SK-N-SH (cell line): ENCODE measurements around the gene GALM. TPM values are rescaled to one million over a fixed set of nuclear protein-coding genes. Genes with fewer than 3 reads are reported as not detected.

Source experiments
- CTCF ChIA-PET: fragments of 300-600, 350-600 bp; formaldehyde crosslinking; extraction: SDS; loops from one replicate; lab custom pipeline; 2021; lab: Yijun Ruan, JAX
- POLR2A ChIA-PET: fragments of 350-600 bp; sonication (Branson Sonifier 250); formaldehyde crosslinking; extraction: SDS; loops from one replicate; lab custom pipeline; 2020; ENCODE audit warnings: antibody characterized with exemption, inconsistent platforms; lab: Yijun Ruan, JAX
- DNase-seq: peaks from one replicate; pipeline ENCODE4 v3.0.0; 2012
- H2AFZ ChIP-seq: fragments of 200-600 bp; sonication (generic); 2 replicates; pipeline ENCODE4 v1.8.1; 2016; ENCODE audit warnings: antibody characterized with exemption, mild to moderate bottlenecking, low read depth
- H3F3A ChIP-seq: fragments of 200-600 bp; sonication (generic); replicated peaks from 2 replicates; pipeline ENCODE3; 2016; ENCODE audit warnings: antibody characterized with exemption, mild to moderate bottlenecking; ENCODE audit not compliant: insufficient read depth
- H3K27ac ChIP-seq, 2 experiments: fragments of 200-500 bp in 1 of 2; fragments of 200-600 bp in 1 of 2; sonication (Bioruptor generic) in 1 of 2; sonication (generic), shearing (Covaris generic) in 1 of 2; 2 replicates each; pipeline versions ENCODE4 v1.5.1 to v1.6.1; 2014 to 2016; ENCODE audit warnings: low read depth in 2 of 2, inconsistent platforms in 1 of 2, low read length in 1 of 2, mild to moderate bottlenecking in 1 of 2, mixed read lengths in 1 of 2
- H3K27me3 ChIP-seq: fragments of 200-600 bp; sonication (generic), shearing (Covaris generic); 2 replicates; pipeline ENCODE4 v1.6.1; 2016; ENCODE audit warnings: mixed run types; ENCODE audit not compliant: insufficient read depth
- H3K36me3 ChIP-seq, 2 experiments: fragments of 200-500 bp in 1 of 2; fragments of 200-600 bp in 1 of 2; sonication (Bioruptor generic) in 1 of 2; sonication (generic) in 1 of 2; replicated peaks in 1 of 2; 2 replicates each; pipeline versions ENCODE3 to v1.5.1; 2014 to 2016; ENCODE audit warnings: low read length in 1 of 2, mild to moderate bottlenecking in 1 of 2; ENCODE audit not compliant: insufficient read depth in 2 of 2, control insufficient read depth in 1 of 2
- H3K4me1 ChIP-seq, 2 experiments: fragments of 200-500 bp in 1 of 2; fragments of 200-600 bp in 1 of 2; sonication (Bioruptor generic) in 1 of 2; sonication (generic), shearing (Covaris generic) in 1 of 2; 2 replicates each; pipeline versions ENCODE4 v1.5.1 to v1.6.1; 2014 to 2016; ENCODE audit warnings: low read depth in 1 of 2, low read length in 1 of 2, mixed run types in 1 of 2; ENCODE audit not compliant: insufficient read depth in 2 of 2, control insufficient read depth in 1 of 2
- H3K4me2 ChIP-seq: fragments of 200-600 bp; sonication (generic), shearing (Covaris generic); 2 replicates; pipeline ENCODE4 v1.6.1; 2017; ENCODE audit warnings: mixed run types
- H3K4me3 ChIP-seq, 2 experiments: fragments of 200-500 bp in 1 of 2; fragments of 200-600 bp in 1 of 2; sonication (Bioruptor generic) in 1 of 2; sonication (generic), shearing (Covaris generic) in 1 of 2; 2 replicates each; pipeline versions ENCODE4 v1.5.1 to v1.8.1; 2014 to 2016; ENCODE audit warnings: low read depth in 2 of 2, inconsistent platforms in 1 of 2, low read length in 1 of 2, mild to moderate bottlenecking in 1 of 2, mixed read lengths in 1 of 2, moderate library complexity in 1 of 2
- H3K79me2 ChIP-seq: fragments of 200-600 bp; sonication (generic); 2 replicates; pipeline ENCODE4 v1.8.1; 2017; ENCODE audit warnings: mild to moderate bottlenecking; ENCODE audit not compliant: insufficient read depth
- H3K9ac ChIP-seq: fragments of 200-600 bp; sonication (generic); 2 replicates; pipeline ENCODE4 v1.6.1; 2017; ENCODE audit warnings: mixed run types
- H3K9me2 ChIP-seq: fragments of 200-600 bp; sonication (generic); 2 replicates; pipeline ENCODE4 v1.6.1; 2017; ENCODE audit warnings: mixed run types
- H3K9me3 ChIP-seq: fragments of 200-600 bp; sonication (generic); 2 replicates; pipeline ENCODE4 v1.6.1; 2017; ENCODE audit warnings: mixed run types, mild to moderate bottlenecking, moderate library complexity
- H4K20me1 ChIP-seq: fragments of 200-600 bp; sonication (generic); 2 replicates; pipeline ENCODE4 v1.6.1; 2017; ENCODE audit warnings: mild to moderate bottlenecking, mixed run types; ENCODE audit not compliant: insufficient read depth
- CHD2 ChIP-seq: fragments of 150-350 bp; IDR thresholded peaks from 2 replicates; pipeline ENCODE4 v1.6.1; 2018; ENCODE audit warnings: low read length; ENCODE audit not compliant: partially characterized antibody
- ELF1 ChIP-seq: IDR thresholded peaks from 2 replicates; pipeline ENCODE4 v1.4.0; 2012
- EP300 ChIP-seq, 2 experiments: IDR thresholded peaks; 2 replicates each; pipeline versions ENCODE4 v1.4.0 to v1.6.1; 2012; ENCODE audit warnings: borderline replicate concordance in 1 of 2, low read depth in 1 of 2, low read length in 1 of 2
- FOSL2 ChIP-seq: IDR thresholded peaks from 2 replicates; pipeline ENCODE4 v1.4.0; 2012; ENCODE audit warnings: low read depth, mild to moderate bottlenecking, moderate library complexity, borderline replicate concordance
- FOXM1 ChIP-seq: IDR thresholded peaks from 2 replicates; pipeline ENCODE4 v1.4.0; 2012; ENCODE audit warnings: low read depth, mild to moderate bottlenecking
- GABPA ChIP-seq: IDR thresholded peaks from 2 replicates; pipeline ENCODE4 v1.4.0; 2012; ENCODE audit warnings: low read depth, mild to moderate bottlenecking
- GATA2 ChIP-seq: sonication (generic); formaldehyde crosslinking; IDR thresholded peaks from 2 replicates; pipeline ENCODE4 v1.5.0; 2020; ENCODE audit warnings: mild to moderate bottlenecking, missing genetic modification reagents
- IRF3 ChIP-seq: fragments of 150-350 bp; IDR thresholded peaks from 2 replicates; pipeline ENCODE4 v1.6.1; 2016; ENCODE audit warnings: mild to moderate bottlenecking, low read depth, low read length
- JUND ChIP-seq: IDR thresholded peaks from 2 replicates; pipeline ENCODE4 v1.4.0; 2012
- MAX ChIP-seq: IDR thresholded peaks from 2 replicates; pipeline ENCODE4 v1.4.0; 2012; ENCODE audit warnings: low read depth
- MXI1 ChIP-seq: IDR thresholded peaks from 2 replicates; pipeline ENCODE4 v1.6.1; 2012; ENCODE audit warnings: mild to moderate bottlenecking, low read depth, low read length, improper control_type of control experiment
- NFIC ChIP-seq: IDR thresholded peaks from 2 replicates; pipeline ENCODE4 v1.4.0; 2012; ENCODE audit warnings: borderline replicate concordance
- NRF1 ChIP-seq: IDR thresholded peaks from 2 replicates; pipeline ENCODE4 v1.6.1; 2012; ENCODE audit warnings: low read depth, mild to moderate bottlenecking, low read length
- POLR2AphosphoS5 ChIP-seq: IDR thresholded peaks from 2 replicates; pipeline ENCODE4 v1.6.1; 2012; ENCODE audit warnings: low read depth, low read length
- RFX5 ChIP-seq: IDR thresholded peaks from 2 replicates; pipeline ENCODE4 v1.6.1; 2012; ENCODE audit warnings: mild to moderate bottlenecking, improper control_type of control experiment, low read length
- SMC3 ChIP-seq: IDR thresholded peaks from 2 replicates; pipeline ENCODE4 v1.6.1; 2012; ENCODE audit warnings: low read depth, low read length, improper control_type of control experiment
- TCF12 ChIP-seq: IDR thresholded peaks from 2 replicates; pipeline ENCODE4 v1.4.0; 2012
- TEAD4 ChIP-seq: IDR thresholded peaks from 2 replicates; pipeline ENCODE4 v1.4.0; 2012; ENCODE audit warnings: mild to moderate bottlenecking, borderline replicate concordance; ENCODE audit not compliant: insufficient read depth
- USF1 ChIP-seq: IDR thresholded peaks from 2 replicates; pipeline ENCODE4 v1.4.0; 2012; ENCODE audit warnings: low read depth, borderline replicate concordance
- YY1 ChIP-seq: IDR thresholded peaks from 2 replicates; pipeline ENCODE4 v1.4.0; 2012; ENCODE audit warnings: low read depth, mild to moderate bottlenecking
- WGBS: methylation state at CpG from one replicate; pipeline ENCODE4 v1.1.6; 2017; ENCODE audit warnings: low lambda C conversion rate; 5-methylcytosine and 5-hydroxymethylcytosine counted together
- polyA plus RNA-seq, 3 experiments: library from polyadenylated mRNA; depleted of rRNA; stranded (reverse); fragments of >200 nt; gene quantifications; 2 replicates each; pipeline ENCODE4 v1.2.3, GENCODE V29; 2012
- TF ChIP-seq, protein P1 (sequence below): IDR thresholded peaks from 2 replicates; pipeline ENCODE4; 2012
- TF ChIP-seq, protein P2 (sequence below): IDR thresholded peaks from 2 replicates; pipeline ENCODE4 v1.4.0; 2012; ENCODE audit warnings: low read depth, borderline replicate concordance

The GALM gene
- polyA plus RNA-seq, 1 of the 3 experiments (the other 2 are of a cell fraction): 17.9 TPM

DNA sequence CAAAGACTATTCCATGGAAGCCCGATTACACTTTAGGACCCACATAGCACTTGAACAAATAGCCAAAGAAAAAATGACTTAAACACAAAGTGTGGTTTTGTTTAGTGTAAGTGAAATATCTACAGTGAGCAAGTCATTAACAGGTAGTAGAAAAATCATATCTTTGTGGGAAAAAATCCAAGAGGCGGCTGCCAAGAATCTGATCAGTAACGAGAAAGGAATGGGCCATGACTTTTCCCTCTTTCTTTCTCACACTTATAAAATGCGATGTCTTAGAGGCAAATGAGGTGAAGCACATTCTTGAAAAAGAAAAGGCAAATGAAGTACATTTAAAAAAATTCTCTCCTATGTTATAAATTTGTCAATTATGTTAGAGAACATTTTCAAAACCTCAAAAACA is 99.2 kb downstream of the GALM start:
- Histone ChIP-seq H3K27ac (peak overlapping the region in 1 of 2 experiments; percentile 53; a peak in 2 of 4 replicates), H3K36me3 (no peaks in the 10 kb centered on the region), H3K9ac (no peak overlapping the region), H2AFZ (no peak overlapping the region), H3K4me2 (0 out of 2 replicates have a peak overlapping the region, but pooled peaks have one; percentile 14), H3K27me3 (no peaks in the 10 kb centered on the region), H3K79me2 (no peaks in the 10 kb centered on the region), H4K20me1 (no peaks in the 10 kb centered on the region), H3K9me3 (no peaks in the 10 kb centered on the region), H3K9me2 (no peaks in the 10 kb centered on the region), H3K4me1 (0 out of 4 replicates have a peak, but pooled peaks cover 0 to 4% of the 10 kb centered on the region in 2 experiments), H3F3A (no peaks in the 10 kb centered on the region), H3K4me3 (no peak overlapping the region)
- CTCF ChIA-PET: interaction anchor here (0.6 kb wide), 1 partner anchor 25 kb away, joined by 3 read pairs; no protein-coding TSS in a partner anchor
- POLR2A ChIA-PET: no interaction called here
- 83% methylated on average over 4 of the region's 4 CpGs for WGBS
- TF ChIP-seq MAX (no peak), JUND (0 out of 2 replicates have a peak, but pooled peaks have one; percentile 10), NFIC (peak; percentile 74), SMC3 (no peak), FOXM1 (no peak), TEAD4 (no peak), GATA2 (CRISPR knock-in tag) (no peak), TCF12 (peak; percentile 20; the same call in 1 of the 2 replicates), FOSL2 (0 out of 2 replicates have a peak, but pooled peaks have one; percentile 10), MXI1 (no peak)
- DNase-seq: no peak

DNA sequence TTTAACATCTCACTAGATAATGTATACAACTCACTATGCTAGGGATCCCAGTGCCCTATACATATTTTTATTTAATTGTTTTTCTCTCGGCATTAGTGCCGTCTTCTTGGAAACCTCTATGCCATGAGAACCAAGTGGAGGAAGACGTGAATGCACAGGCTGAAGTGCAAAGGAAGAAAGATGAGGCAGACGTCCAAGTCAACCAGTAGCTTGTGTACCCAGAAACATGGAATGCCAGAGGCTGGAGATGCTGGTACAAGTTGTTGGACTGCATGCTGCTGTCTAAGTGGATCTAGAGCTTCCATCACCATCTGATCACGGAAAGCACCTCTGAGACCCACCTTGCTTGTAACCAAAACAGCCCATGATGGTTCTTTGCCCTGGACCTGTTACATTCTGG is 99.6 kb downstream of the GALM start:
- H3K36me3 ChIP-seq: no peaks in the 10 kb centered on the region
- no peaks in the 10 kb centered on the region for H3K27me3 ChIP-seq
- no peak overlapping the region for H3K4me3 ChIP-seq
- H3K9me2 ChIP-seq: no peaks in the 10 kb centered on the region
- peaks cover 2 to 4% of the 10 kb centered on the region in 2 experiments; a peak in 1 of 4 replicates for H3K4me1 ChIP-seq
- no peaks in the 10 kb centered on the region for H4K20me1 ChIP-seq
- H3K79me2 ChIP-seq: no peaks in the 10 kb centered on the region
- H3K27ac ChIP-seq: peak overlapping the region in 1 of 2 experiments; percentile 53; a peak in 2 of 4 replicates
- TF ChIP-seq POLR2AphosphoS5 (no peak), FOSL2 (no peak), RFX5 (no peak), IRF3 (no peak), USF1 (no peak), GABPA (no peak), CHD2 (no peak), GATA2 (CRISPR knock-in tag) (no peak), NRF1 (no peak), YY1 (no peak), EP300 (IDR thresholded peaks at IDR 0.05; ENCODE audit: borderline replicate concordance in 1 of 2, low read depth in 1 of 2, low read length in 1 of 2) (no peak), SMC3 (no peak), ELF1 (no peak)
- TF ChIP-seq, protein P1, sequence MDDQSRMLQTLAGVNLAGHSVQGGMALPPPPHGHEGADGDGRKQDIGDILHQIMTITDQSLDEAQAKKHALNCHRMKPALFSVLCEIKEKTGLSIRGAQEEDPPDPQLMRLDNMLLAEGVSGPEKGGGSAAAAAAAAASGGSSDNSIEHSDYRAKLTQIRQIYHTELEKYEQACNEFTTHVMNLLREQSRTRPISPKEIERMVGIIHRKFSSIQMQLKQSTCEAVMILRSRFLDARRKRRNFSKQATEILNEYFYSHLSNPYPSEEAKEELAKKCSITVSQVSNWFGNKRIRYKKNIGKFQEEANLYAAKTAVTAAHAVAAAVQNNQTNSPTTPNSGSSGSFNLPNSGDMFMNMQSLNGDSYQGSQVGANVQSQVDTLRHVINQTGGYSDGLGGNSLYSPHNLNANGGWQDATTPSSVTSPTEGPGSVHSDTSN: no peak
- TF ChIP-seq, protein P2, sequence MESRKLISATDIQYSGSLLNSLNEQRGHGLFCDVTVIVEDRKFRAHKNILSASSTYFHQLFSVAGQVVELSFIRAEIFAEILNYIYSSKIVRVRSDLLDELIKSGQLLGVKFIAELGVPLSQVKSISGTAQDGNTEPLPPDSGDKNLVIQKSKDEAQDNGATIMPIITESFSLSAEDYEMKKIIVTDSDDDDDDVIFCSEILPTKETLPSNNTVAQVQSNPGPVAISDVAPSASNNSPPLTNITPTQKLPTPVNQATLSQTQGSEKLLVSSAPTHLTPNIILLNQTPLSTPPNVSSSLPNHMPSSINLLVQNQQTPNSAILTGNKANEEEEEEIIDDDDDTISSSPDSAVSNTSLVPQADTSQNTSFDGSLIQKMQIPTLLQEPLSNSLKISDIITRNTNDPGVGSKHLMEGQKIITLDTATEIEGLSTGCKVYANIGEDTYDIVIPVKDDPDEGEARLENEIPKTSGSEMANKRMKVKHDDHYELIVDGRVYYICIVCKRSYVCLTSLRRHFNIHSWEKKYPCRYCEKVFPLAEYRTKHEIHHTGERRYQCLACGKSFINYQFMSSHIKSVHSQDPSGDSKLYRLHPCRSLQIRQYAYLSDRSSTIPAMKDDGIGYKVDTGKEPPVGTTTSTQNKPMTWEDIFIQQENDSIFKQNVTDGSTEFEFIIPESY: no peak
- no peak overlapping the region for H2AFZ ChIP-seq
- 0 out of 2 replicates have a peak overlapping the region, but pooled peaks have one; percentile 14 for H3K4me2 ChIP-seq
- no peak for DNase-seq
- POLR2A ChIA-PET: interaction anchor here (1.5 kb wide), 1 partner anchor 14 kb away, joined by 16 read pairs; the partner anchor contains the start of gene SRSF7
- CTCF ChIA-PET: no interaction called here
- H3F3A ChIP-seq: no peaks in the 10 kb centered on the region
- H3K9me3 ChIP-seq: no peaks in the 10 kb centered on the region
- no peak overlapping the region for H3K9ac ChIP-seq
- 91% methylated on average over 5 of the region's 5 CpGs for WGBS
